ENCODE data around the gene SND1. TPM values are rescaled to one million over a fixed set of nuclear protein-coding genes. Genes with fewer than 3 reads are reported as not detected.

The SND1 gene
- total and polyA plus RNA-seq, 2 of the 4 experiments (the other 2 are of a cell fraction): 154 to 294 TPM

GRCh38 chr7:128115336-128115820 lies 463.4 kb downstream of the SND1 start:
- no peak overlapping the region for H2BK120ac ChIP-seq (ENCODE audit: low read depth, low read length)
- peaks cover 32% of the 10 kb centered on the region for H3K27me3 ChIP-seq (ENCODE audit: control insufficient read depth, insufficient read depth, low read length)
- CTCF ChIA-PET: interaction anchor here (1.0 kb wide), 1 partner anchor 20 kb away, joined by 4 read pairs; no protein-coding TSS in a partner anchor
- H3K9me3 ChIP-seq (ENCODE audit: control insufficient read depth, insufficient read depth, low read length): no peaks in the 10 kb centered on the region; the same call in 1 of the 2 replicates
- intact Hi-C loops (cut with micrococcal nuclease): no loop called here
- TF ChIP-seq CTCF (conservative IDR thresholded peaks at IDR 0.05; ENCODE audit: low read depth, low read length): no peak
- no peak for TF ChIP-seq USF2 (IDR thresholded peaks at IDR 0.05; ENCODE audit: low read depth, low read length)
- TF ChIP-seq BHLHE40 (IDR thresholded peaks at IDR 0.05; ENCODE audit: low read depth, low read length): no peak
- TF ChIP-seq NFE2L2 (IDR thresholded peaks at IDR 0.05; ENCODE audit: low read depth, low read length): no peak
- TF ChIP-seq POLR2A (IDR thresholded peaks at IDR 0.05; ENCODE audit: low read depth, low read length): no peak
- no peak for TF ChIP-seq RCOR1 (IDR thresholded peaks at IDR 0.05; ENCODE audit: insufficient replicate concordance, low read length)
- TF ChIP-seq RFX5 (IDR thresholded peaks at IDR 0.05; ENCODE audit: low read depth, low read length): no peak
- no peak for TF ChIP-seq RAD21 (IDR thresholded peaks at IDR 0.05; ENCODE audit: low read length)
- no peak for TF ChIP-seq ELK1 (IDR thresholded peaks at IDR 0.05; ENCODE audit: borderline replicate concordance, low read depth, low read length)
- no peak for TF ChIP-seq FOS (IDR thresholded peaks at IDR 0.05; ENCODE audit: low read depth, low read length)
- no peak for TF ChIP-seq MAZ (IDR thresholded peaks at IDR 0.05; ENCODE audit: borderline replicate concordance, low read depth, low read length)
- TF ChIP-seq CEBPB (IDR thresholded peaks at IDR 0.05; ENCODE audit: low read depth, low read length): no peak
- TF ChIP-seq MXI1 (IDR thresholded peaks at IDR 0.05; ENCODE audit: borderline replicate concordance, low read depth, low read length): no peak
- no peak overlapping the region for H3K23ac ChIP-seq (ENCODE audit: low read depth, low read length)
- no peak overlapping the region for H2BK5ac ChIP-seq (ENCODE audit: low read depth, low read length, poor library complexity, severe bottlenecking)
- no TSS peak for BruUV-seq (replicated peaks)
- H3K4ac ChIP-seq (ENCODE audit: low read depth, low read length): no peak overlapping the region
- no peak overlapping the region for H4K91ac ChIP-seq (ENCODE audit: insufficient read depth, low read depth, low read length)
- no peak overlapping the region for H4K5ac ChIP-seq (ENCODE audit: low read depth, low read length)
- H2BK15ac ChIP-seq (ENCODE audit: low read depth, low read length): no peak overlapping the region
- H3K4me3 ChIP-seq (ENCODE audit: insufficient read depth, low read depth, low read length): no peak overlapping the region
- no peaks in the 10 kb centered on the region; the same call in 1 of the 2 replicates for H3K4me1 ChIP-seq (ENCODE audit: control insufficient read depth, insufficient read depth, low read length)
- H3K79me1 ChIP-seq (ENCODE audit: low read depth in 1 of 2, low read length in 2 of 2): no peaks in the 10 kb centered on the region
- peak overlapping the region; percentile 13 for H2AFZ ChIP-seq (replicated peaks; ENCODE audit: low read length, poor library complexity)
- no peaks in the 10 kb centered on the region for H3K36me3 ChIP-seq (ENCODE audit: control insufficient read depth, insufficient read depth, low read length)
- H3K9me1 ChIP-seq (ENCODE audit: insufficient read depth, low read length): 0 out of 2 replicates have a peak, but pooled peaks cover 6% of the 10 kb centered on the region
- dilution Hi-C loops (cut with HindIII; ENCODE audit: low sequenced_read_pairs, unreplicated experiment): no loop called here
- ATAC-seq (ENCODE audit: low read depth) (peak; percentile 68), DNase-seq (no peak)
- no peak overlapping the region for H3K14ac ChIP-seq (replicated peaks; ENCODE audit: low read depth, low read length)
- no peak overlapping the region for H3K18ac ChIP-seq (ENCODE audit: low read depth, low read length)
- 100% methylated on average over 1 of the region's 10 CpGs; no CpG with 5 or more reads in 1 of the 2 experiments for WGBS, 2 experiments (ENCODE audit: extremely low coverage in 2 of 2, insufficient read length in 1 of 2)
- no peak overlapping the region for H3K4me2 ChIP-seq (ENCODE audit: low read depth, low read length)
- H2AK5ac ChIP-seq (ENCODE audit: low read depth, low read length): no peak overlapping the region
- POLR2A ChIA-PET (ENCODE audit: unreplicated experiment): interaction anchor here (0.7 kb wide), 1 partner anchor 9 kb away, joined by 3 read pairs; no protein-coding TSS in a partner anchor
- H3K56ac ChIP-seq (ENCODE audit: extremely low read depth, insufficient read depth, low read length): no peak overlapping the region
- no peaks in the 10 kb centered on the region; the same call in 1 of the 2 replicates for H4K20me1 ChIP-seq (ENCODE audit: insufficient read depth, low read length)
- no peak overlapping the region for H3K9ac ChIP-seq (ENCODE audit: low read depth, low read length)
- H4K8ac ChIP-seq (ENCODE audit: low read depth in 2 of 2, low read length in 2 of 2): no peak overlapping the region
- H2AK9ac ChIP-seq (replicated peaks; ENCODE audit: low read depth, low read length, poor library complexity): no peak overlapping the region
- no peak overlapping the region for H2BK20ac ChIP-seq (ENCODE audit: low read depth, low read length)
- in situ Hi-C loops (cut with MboI; ENCODE audit: low sequenced_read_pairs): no loop called here
- H3K27ac ChIP-seq (ENCODE audit: insufficient read depth, low read length): no peak overlapping the region
